HepG2 (cell line): ENCODE data around the gene MECR. TPM values are rescaled to one million over a fixed set of nuclear protein-coding genes. Genes with fewer than 3 reads are reported as not detected.

Source experiments
- ATAC-seq: fragments of 200-7000 bp; cut with Tn5 transposase; 3 replicates; pipeline ENCODE4 v1.9.1; 2020; ENCODE audit warnings: mild to moderate bottlenecking, moderate library complexity
- BruUV-seq: library from RNA; stranded (reverse); fragments of 400-500 nt; replicated peaks from 2 replicates; lab custom pipeline; 2021; lab: Mats Ljungman, UMichigan
- CTCF ChIA-PET: fragments of 300-600 bp; formaldehyde crosslinking; extraction: SDS; loops from one replicate; lab custom pipeline; 2021; ENCODE audit warnings: low total read pairs, inconsistent platforms, low intra/inter-chr PET ratio; lab: Yijun Ruan, JAX
- POLR2A ChIA-PET: fragments of 350-600 bp; sonication (Branson Sonifier 250); formaldehyde crosslinking; loops from one replicate; lab custom pipeline; 2020; ENCODE audit warnings: antibody characterized with exemption, inconsistent platforms; lab: Yijun Ruan, JAX
- DNase-seq: peaks from one replicate; pipeline ENCODE4 v3.0.0-alpha.2; 2015; ENCODE audit warnings: low spot score
- FAIRE-seq: peaks from 3 replicates; lab custom pipeline; 2011; peaks lifted over from hg19 to GRCh38; lab: Jason Lieb, UNC
- H2AFZ ChIP-seq: one replicate; pipeline ENCODE4 v1.6.1; 2011; ENCODE audit warnings: low read length, inconsistent platforms
- H3K27ac ChIP-seq: fragments of 300-600 bp; 3 replicates; pipeline ENCODE4 v1.8.0; 2011; ENCODE audit warnings: mixed run types, mild to moderate bottlenecking, mixed read lengths, low read length, inconsistent platforms; ENCODE audit not compliant: insufficient read depth; ENCODE audit errors: extremely low read length
- H3K27me3 ChIP-seq, 2 experiments: fragments of 200-600 bp in 1 of 2; 2 replicates in 1 of 2; 3 replicates in 1 of 2; pipeline versions ENCODE4 v1.6.0 to v1.8.0; 2011; ENCODE audit warnings: low read length in 2 of 2, mild to moderate bottlenecking in 2 of 2, moderate library complexity in 2 of 2, inconsistent platforms in 1 of 2; ENCODE audit not compliant: insufficient read depth in 2 of 2, control insufficient read depth in 1 of 2
- H3K36me3 ChIP-seq, 2 experiments: fragments of 200-600 bp in 1 of 2; replicated peaks in 1 of 2; 2 replicates in 1 of 2; 3 replicates in 1 of 2; pipeline versions ENCODE4 v1.5.1 to v1.8.0; 2011; ENCODE audit warnings: low read length in 2 of 2, inconsistent platforms in 1 of 2; ENCODE audit not compliant: insufficient read depth in 2 of 2, control insufficient read depth in 1 of 2
- H3K4me1 ChIP-seq: 2 replicates; pipeline ENCODE4 v1.5.1; 2012; ENCODE audit warnings: low read length, inconsistent platforms; ENCODE audit not compliant: insufficient read depth
- H3K4me2 ChIP-seq: 2 replicates; pipeline ENCODE4 v1.6.0; 2011; ENCODE audit warnings: low read depth, low read length, inconsistent platforms
- H3K4me3 ChIP-seq, 3 experiments: fragments of 200-600 bp in 1 of 3; sonication (generic), shearing (Covaris generic) in 1 of 3; replicated peaks in 1 of 3; 2 replicates each; pipeline ENCODE4 v1.5.1; 2011 to 2016; ENCODE audit warnings: low read length in 3 of 3, inconsistent platforms in 2 of 3, low read depth in 2 of 3, mild to moderate bottlenecking in 2 of 3, control low read depth in 1 of 3, mixed read lengths in 1 of 3; ENCODE audit not compliant: insufficient read depth in 1 of 3
- H3K79me2 ChIP-seq: one replicate; pipeline ENCODE4 v1.6.1; 2011; ENCODE audit warnings: low read length, inconsistent platforms; ENCODE audit not compliant: insufficient read depth
- H3K9ac ChIP-seq: 2 replicates; pipeline ENCODE4 v1.6.0; 2011; ENCODE audit warnings: mild to moderate bottlenecking, low read depth, low read length, inconsistent platforms; ENCODE audit not compliant: insufficient read depth
- H3K9me3 ChIP-seq: 2 replicates; pipeline ENCODE4 v1.5.1; 2012; ENCODE audit warnings: mild to moderate bottlenecking, low read length
- H4K20me1 ChIP-seq: 2 replicates; pipeline ENCODE4 v1.6.0; 2011; ENCODE audit warnings: inconsistent platforms, mild to moderate bottlenecking, low read length, moderate library complexity; ENCODE audit not compliant: insufficient read depth
- ARNTL ChIP-seq: sonication (generic); formaldehyde crosslinking; IDR thresholded peaks from 2 replicates; pipeline ENCODE4 v1.4.0; 2020; ENCODE audit warnings: mild to moderate bottlenecking, missing genetic modification reagents
- CBFB ChIP-seq: sonication (generic); formaldehyde crosslinking; IDR thresholded peaks from 2 replicates; pipeline ENCODE4 v1.4.0; 2020; ENCODE audit warnings: missing genetic modification reagents
- POLR2AphosphoS5 ChIP-seq: IDR thresholded peaks from 2 replicates; pipeline ENCODE4 v1.6.1; 2012; ENCODE audit warnings: low read depth, low read length
- SRF ChIP-seq: IDR thresholded peaks from 2 replicates; pipeline ENCODE4 v1.6.1; 2011; ENCODE audit warnings: mild to moderate bottlenecking, low read depth, low read length, moderate library complexity
- THAP7 ChIP-seq: sonication (generic); formaldehyde crosslinking; IDR thresholded peaks from 2 replicates; pipeline ENCODE4 v1.8.1; 2023; ENCODE audit warnings: mild to moderate bottlenecking, missing genetic modification reagents
- ZKSCAN8 ChIP-seq: IDR thresholded peaks from 2 replicates; pipeline ENCODE4 v1.6.1; 2016; ENCODE audit warnings: borderline replicate concordance, missing genetic modification reagents, missing compliant biosample characterization
- ZNF12 ChIP-seq: sonication (generic); formaldehyde crosslinking; IDR thresholded peaks from 2 replicates; pipeline ENCODE4 v1.5.0; 2020; ENCODE audit warnings: missing genetic modification reagents
- ZNF761 ChIP-seq: sonication (generic); formaldehyde crosslinking; conservative IDR thresholded peaks from 2 replicates; pipeline ENCODE4 v1.4.0; 2020; ENCODE audit warnings: mild to moderate bottlenecking, missing genetic modification reagents
- ZNF782 ChIP-seq: sonication (generic); formaldehyde crosslinking; IDR thresholded peaks from 2 replicates; pipeline ENCODE4 v1.4.0; 2020; ENCODE audit warnings: missing genetic modification reagents, mild to moderate bottlenecking, borderline replicate concordance
- WGBS: methylation state at CpG from one replicate; pipeline ENCODE4 v1.1.6; 2017; ENCODE audit warnings: low lambda C conversion rate; 5-methylcytosine and 5-hydroxymethylcytosine counted together
- in situ Hi-C: cut with HindIII; loops from 2 replicates; pipeline ENCODE4 v1.10.0; 2017; ENCODE audit warnings: low pct_unique_long_range_greater_than_20kb; ENCODE audit not compliant: extremely low pct_ligation_motif_present
- intact Hi-C: fragments of 100-400 bp; cut with micrococcal nuclease; formaldehyde crosslinking; loops from one replicate; pipeline ENCODE4 v1.10.0; 2022; ENCODE audit not compliant: unreplicated experiment
- polyA plus RNA-seq, 8 experiments: library from polyadenylated mRNA; depleted of rRNA in 3 of 8; stranded (reverse) in 7 of 8; unstranded in 1 of 8; fragments of >200 nt; fragmentation: Illumina TruSeq in 4 of 8; extraction: Trizol in 4 of 8; gene quantifications; 2 replicates each; pipeline versions ENCODE4 v1.2.1 to v1.2.3, GENCODE V29; 2011 to 2016; ENCODE audit warnings: low read depth in 4 of 8, missing spikeins in 1 of 8, mixed read lengths in 1 of 8; ENCODE audit not compliant: insufficient read depth in 1 of 8
- total RNA-seq, 5 experiments: library from RNA; depleted of rRNA; stranded (reverse); fragments of >200 nt; fragmentation: Illumina TruSeq; extraction: Trizol; gene quantifications; 2 replicates each; pipeline ENCODE4 v1.2.3, GENCODE V29; 2016; ENCODE audit warnings: low read depth in 1 of 5
- TF ChIP-seq, protein P1 (sequence below): sonication (generic); formaldehyde crosslinking; IDR thresholded peaks from 2 replicates; pipeline ENCODE4 v1.4.0; 2020; ENCODE audit warnings: mild to moderate bottlenecking, missing genetic modification reagents
- TF ChIP-seq, protein P2 (sequence below): sonication (generic); formaldehyde crosslinking; IDR thresholded peaks from 2 replicates; pipeline ENCODE4 v1.8.0; 2022; ENCODE audit warnings: mild to moderate bottlenecking, missing genetic modification reagents, borderline replicate concordance

MECR gene
- total and polyA plus RNA-seq, 2 of the 13 experiments (the other 11 are each of a cell fraction or from before 2014, with no cell fraction given) = 18.8 to 24.9 TPM

- no peaks in the 10 kb centered on the region for H3K27me3 ChIP-seq
- ChIA-PET CTCF (no interaction called here), POLR2A (interaction anchor here (0.7 kb wide), 1 partner anchor 42 kb away, joined by 4 read pairs; the partner anchor contains the start of gene MECR)
- ATAC-seq = no peak
- no peak overlapping the region for H3K4me2 ChIP-seq
- no peak for FAIRE-seq
- no peak overlapping the region for H3K27ac ChIP-seq
- no peak overlapping the region for H3K9ac ChIP-seq
- no peak overlapping the region for H2AFZ ChIP-seq
- WGBS = 97% methylated on average over 6 of the region's 6 CpGs
- peaks cover 20% of the 10 kb centered on the region for H3K4me1 ChIP-seq
- DNase-seq = no peak
- H3K79me2 ChIP-seq = no peaks in the 10 kb centered on the region
- no peak overlapping the region for H3K4me3 ChIP-seq
- peaks cover 6% of the 10 kb centered on the region for H4K20me1 ChIP-seq
- peaks cover 3 to 8% of the 10 kb centered on the region in 2 experiments; a peak in 3 of 5 replicates for H3K36me3 ChIP-seq
- intact Hi-C loops (no loop called here), in situ Hi-C loops (no loop called here)
- H3K9me3 ChIP-seq = no peaks in the 10 kb centered on the region
- BruUV-seq = no TSS peak
- TF ChIP-seq ZNF12 (CRISPR knock-in tag) (no peak), ARNTL (CRISPR knock-in tag) (no peak), ZKSCAN8 (CRISPR knock-in tag) (no peak), POLR2AphosphoS5 (no peak), CBFB (CRISPR knock-in tag) (no peak), ZNF761 (CRISPR knock-in tag) (no peak), THAP7 (no peak), ZNF782 (CRISPR knock-in tag) (no peak), SRF (no peak)
- TF ChIP-seq, protein P1, sequence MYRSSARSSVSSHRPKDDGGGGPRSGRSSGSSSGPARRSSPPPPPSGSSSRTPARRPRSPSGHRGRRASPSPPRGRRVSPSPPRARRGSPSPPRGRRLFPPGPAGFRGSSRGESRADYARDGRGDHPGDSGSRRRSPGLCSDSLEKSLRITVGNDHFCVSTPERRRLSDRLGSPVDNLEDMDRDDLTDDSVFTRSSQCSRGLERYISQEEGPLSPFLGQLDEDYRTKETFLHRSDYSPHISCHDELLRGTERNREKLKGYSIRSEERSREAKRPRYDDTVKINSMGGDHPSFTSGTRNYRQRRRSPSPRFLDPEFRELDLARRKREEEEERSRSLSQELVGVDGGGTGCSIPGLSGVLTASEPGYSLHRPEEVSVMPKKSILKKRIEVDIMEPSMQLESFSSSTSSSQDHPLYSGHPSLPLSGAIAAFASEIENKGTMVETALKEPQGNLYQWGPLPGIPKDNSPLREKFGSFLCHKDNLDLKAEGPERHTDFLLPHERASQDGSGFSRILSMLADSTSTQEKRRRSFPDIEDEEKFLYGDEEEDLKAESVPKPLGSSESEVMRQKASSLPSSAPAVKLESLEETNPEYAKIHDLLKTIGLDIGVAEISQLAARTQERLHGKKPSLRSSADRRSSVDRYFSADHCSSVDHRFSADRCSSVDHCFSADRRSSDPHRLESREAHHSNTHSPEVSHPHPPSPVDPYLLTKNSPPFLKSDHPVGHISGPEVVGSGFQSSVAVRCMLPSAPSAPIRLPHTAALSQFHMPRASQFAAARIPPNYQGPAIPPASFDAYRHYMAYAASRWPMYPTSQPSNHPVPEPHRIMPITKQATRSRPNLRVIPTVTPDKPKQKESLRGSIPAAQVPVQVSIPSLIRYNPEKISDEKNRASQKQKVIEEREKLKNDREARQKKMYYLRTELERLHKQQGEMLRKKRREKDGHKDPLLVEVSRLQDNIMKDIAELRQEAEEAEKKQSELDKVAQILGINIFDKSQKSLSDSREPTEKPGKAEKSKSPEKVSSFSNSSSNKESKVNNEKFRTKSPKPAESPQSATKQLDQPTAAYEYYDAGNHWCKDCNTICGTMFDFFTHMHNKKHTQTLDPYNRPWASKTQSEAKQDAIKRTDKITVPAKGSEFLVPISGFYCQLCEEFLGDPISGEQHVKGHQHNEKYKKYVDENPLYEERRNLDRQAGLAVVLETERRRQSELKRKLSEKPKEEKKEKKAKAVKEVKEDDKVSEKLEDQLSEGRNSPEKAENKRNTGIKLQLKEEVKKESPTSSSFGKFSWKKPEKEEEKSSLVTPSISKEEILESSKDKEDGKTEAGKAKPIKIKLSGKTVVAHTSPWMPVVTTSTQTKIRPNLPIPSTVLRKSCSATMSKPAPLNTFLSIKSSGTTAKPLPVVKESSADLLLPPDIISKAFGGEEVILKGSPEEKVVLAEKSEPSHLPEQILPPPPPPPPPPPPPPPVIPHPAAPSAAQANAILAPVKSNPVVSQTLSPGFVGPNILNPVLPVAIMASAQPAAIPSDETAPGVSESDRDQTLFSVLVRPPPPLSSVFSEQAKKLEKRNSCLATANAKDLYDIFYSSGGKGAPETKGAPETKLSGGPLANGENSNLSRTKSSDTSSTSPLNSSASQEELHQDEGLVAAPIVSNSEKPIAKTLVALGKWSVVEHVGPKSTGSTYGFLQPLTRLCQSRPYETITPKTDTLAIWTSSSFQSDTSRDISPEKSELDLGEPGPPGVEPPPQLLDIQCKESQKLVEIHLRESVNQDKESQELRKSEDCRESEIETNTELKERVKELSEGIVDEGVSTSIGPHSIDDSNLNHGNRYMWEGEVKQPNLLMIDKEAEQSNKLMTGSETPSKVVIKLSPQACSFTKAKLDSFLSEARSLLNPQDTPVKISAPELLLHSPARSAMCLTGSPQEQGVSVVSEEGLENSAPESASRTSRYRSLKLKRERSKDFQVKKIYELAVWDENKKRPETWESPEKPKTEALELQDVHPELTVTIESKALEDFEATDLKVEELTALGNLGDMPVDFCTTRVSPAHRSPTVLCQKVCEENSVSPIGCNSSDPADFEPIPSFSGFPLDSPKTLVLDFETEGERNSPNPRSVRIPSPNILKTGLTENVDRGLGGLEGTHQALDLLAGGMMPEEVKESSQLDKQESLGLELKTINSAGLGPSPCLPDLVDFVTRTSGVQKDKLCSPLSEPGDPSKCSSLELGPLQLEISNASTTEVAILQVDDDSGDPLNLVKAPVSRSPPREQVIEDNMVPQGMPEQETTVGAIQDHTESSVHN (CRISPR knock-in tag) = no peak
- TF ChIP-seq, protein P2, sequence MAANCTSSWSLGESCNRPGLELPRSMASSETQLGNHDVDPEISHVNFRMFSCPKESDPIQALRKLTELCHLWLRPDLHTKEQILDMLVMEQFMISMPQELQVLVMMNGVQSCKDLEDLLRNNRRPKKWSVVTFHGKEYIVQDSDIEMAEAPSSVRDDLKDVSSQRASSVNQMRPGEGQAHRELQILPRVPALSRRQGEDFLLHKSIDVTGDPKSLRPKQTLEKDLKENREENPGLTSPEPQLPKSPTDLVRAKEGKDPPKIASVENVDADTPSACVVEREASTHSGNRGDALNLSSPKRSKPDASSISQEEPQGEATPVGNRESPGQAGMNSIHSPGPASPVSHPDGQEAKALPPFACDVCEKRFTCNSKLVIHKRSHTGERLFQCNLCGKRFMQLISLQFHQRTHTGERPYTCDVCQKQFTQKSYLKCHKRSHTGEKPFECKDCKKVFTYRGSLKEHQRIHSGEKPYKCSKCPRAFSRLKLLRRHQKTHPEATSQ (CRISPR knock-in tag) = no peak
These were observed 41.6 kb upstream of the MECR start for GRCh38 chr1:29272147-29272907.
